HG02642 (cell line): ENCODE data around the gene PCDHA7.
"Not testable (repeated sequence)": the region's sequence is repeated elsewhere in the genome, so short reads cannot be mapped to it uniquely, and the experiment has no call there.

ENCODE experiments used
- ATAC-seq: cut with Tn5 transposase; IDR thresholded peaks from one replicate; pipeline ENCODE4 v1.9.1; 2021; ENCODE audit warnings: mild to moderate bottlenecking; ENCODE audit not compliant: unreplicated experiment, poor library complexity

PCDHA7 gene

GRCh38 chr5:140833993-140834392 lies at the start of gene PCDHA7:
TSS of gene PCDHA7 (plus strand) at chr5:140834269. CDS start at chr5:140834384, 115 bp downstream.
- ATAC-seq, result no peak

- no peak for ATAC-seq
Measured at GRCh38 chr5:140785905-140786686, 48.0 kb upstream of the PCDHA7 start, which contains the start of gene PCDHA1. TSS of gene PCDHA1 (plus strand) at chr5:140786140.

- ATAC-seq, result not testable (repeated sequence)
Measured at GRCh38 chr5:140787422-140787821, 46.6 kb upstream of the PCDHA7 start.

- ATAC-seq, result not testable (repeated sequence)
Measured at GRCh38 chr5:140787849-140788504, 46.1 kb upstream of the PCDHA7 start.

- no peak for ATAC-seq
Measured at GRCh38 chr5:140791089-140791488, 43.0 kb upstream of the PCDHA7 start.

- ATAC-seq, result no peak
Measured at GRCh38 chr5:140794595-140795258, 39.3 kb upstream of the PCDHA7 start, which contains the start of gene PCDHA2. TSS of gene PCDHA2 (plus strand) at chr5:140794852.

- ATAC-seq, result no peak
Measured at GRCh38 chr5:140795259-140795641, 38.8 kb upstream of the PCDHA7 start.

GRCh38 chr5:140796072-140796717 lies 37.9 kb upstream of the PCDHA7 start:
- not testable (repeated sequence) for ATAC-seq

GRCh38 chr5:140796718-140797095 lies 37.4 kb upstream of the PCDHA7 start:
- ATAC-seq, result no peak

- ATAC-seq, result no peak
Measured at GRCh38 chr5:140800816-140801493, 33.1 kb upstream of the PCDHA7 start, which contains the start of gene PCDHA3. TSS of gene PCDHA3 (plus strand) at chr5:140801057.

- ATAC-seq, result no peak
Measured at GRCh38 chr5:140801494-140801841, 32.6 kb upstream of the PCDHA7 start.

GRCh38 chr5:140802381-140802780 lies 31.7 kb upstream of the PCDHA7 start:
- not testable (repeated sequence) for ATAC-seq

- ATAC-seq, result no peak
Measured at GRCh38 chr5:140802781-140803271, 31.2 kb upstream of the PCDHA7 start.

GRCh38 chr5:140806834-140807775 lies 27.0 kb upstream of the PCDHA7 start, which contains the start of gene PCDHA4:
TSS of gene PCDHA4 (plus strand) at chr5:140807068.
- ATAC-seq, result no peak

GRCh38 chr5:140808241-140808888 lies 25.7 kb upstream of the PCDHA7 start:
- not testable (repeated sequence) for ATAC-seq

- no peak for ATAC-seq
Measured at GRCh38 chr5:140808889-140809291, 25.2 kb upstream of the PCDHA7 start.

- ATAC-seq, result no peak
Measured at GRCh38 chr5:140821375-140822280, 12.4 kb upstream of the PCDHA7 start, which contains the start of gene PCDHA5. TSS of gene PCDHA5 (plus strand) at chr5:140821613.
